Transverse colon (tissue), 4 donors: Measurements from ENCODE around the gene HRH2.

ENCODE experiments used
- CTCF ChIP-seq, 5 experiments: fragments of 200-600 bp in 3 of 5; fragments of 450-650 bp in 2 of 5; sonication (generic) in 3 of 5; IDR thresholded peaks; 1 replicate in 2 of 5; 2 replicates in 3 of 5; pipeline ENCODE4 v1.5.1; 2016 to 2017; ENCODE audit warnings: antibody characterized with exemption in 5 of 5, inconsistent platforms in 3 of 5, mild to moderate bottlenecking in 2 of 5, moderate library complexity in 1 of 5
- EP300 ChIP-seq: sonication (generic); formaldehyde crosslinking; IDR thresholded peaks from one replicate; pipeline ENCODE4 v1.6.1; 2017; ENCODE audit warnings: antibody characterized with exemption, low read depth
- POLR2A ChIP-seq: fragments of 450-650 bp; IDR thresholded peaks from one replicate; pipeline ENCODE4 v1.6.1; 2016; ENCODE audit warnings: antibody characterized with exemption, mild to moderate bottlenecking, moderate library complexity
- POLR2AphosphoS5 ChIP-seq, 3 donors: sonication (generic); formaldehyde crosslinking; IDR thresholded peaks; one replicate each; pipeline ENCODE4 v1.6.1; 2016; ENCODE audit warnings: antibody characterized with exemption in 3 of 3

GRCh38 chr5:175614861-175615260 is 43.0 kb upstream of the HRH2 start:
- no peak for TF ChIP-seq CTCF (IDR thresholded peaks at IDR 0.05)
- TF ChIP-seq EP300: no peak
- TF ChIP-seq POLR2A: no peak
- no peak for TF ChIP-seq POLR2AphosphoS5 (IDR thresholded peaks at IDR 0.05)
